Adrenal gland (tissue), 12 donors: ENCODE measurements around the gene TSSK1B. TPM values are rescaled to one million over a fixed set of nuclear protein-coding genes. Genes with fewer than 3 reads are reported as not detected.

ENCODE experiments used
- DNase-seq, 7 donors: peaks; one replicate each; pipeline ENCODE4 v3.0.0-alpha.2; 2019 to 2020
- H3K27ac ChIP-seq, 5 donors: fragments of 200-600 bp; sonication (generic) in 4 of 5; 1 replicate in 3 of 5; 2 replicates in 2 of 5; pipeline versions ENCODE4 v1.5.1 to v1.8.0; 2016 to 2020; ENCODE audit warnings: mild to moderate bottlenecking in 1 of 5
- H3K27me3 ChIP-seq: fragments of 200-600 bp; 2 replicates; pipeline ENCODE4 v1.8.0; 2021
- H3K36me3 ChIP-seq, 2 donors: fragments of 200-600 bp; replicated peaks in 1 of 2; 1 replicate in 1 of 2; 2 replicates in 1 of 2; pipeline versions ENCODE4 v1.5.1 to v1.8.0; 2018 to 2022
- H3K4me1 ChIP-seq, 2 donors: fragments of 200-600 bp; replicated peaks in 1 of 2; 1 replicate in 1 of 2; 2 replicates in 1 of 2; pipeline versions ENCODE4 v1.5.1 to v1.8.0; 2018 to 2021
- H3K4me3 ChIP-seq, 4 donors: fragments of 200-600 bp; sonication (generic) in 3 of 4; one replicate each; pipeline ENCODE4 v1.5.1; 2016 to 2018
- H3K9me3 ChIP-seq, 3 donors: fragments of 200-600 bp; sonication (generic) in 1 of 3; replicated peaks in 1 of 3; 1 replicate in 2 of 3; 2 replicates in 1 of 3; pipeline versions ENCODE4 v1.5.1 to v1.8.0; 2016 to 2021
- POLR2A ChIP-seq, 2 donors: fragments of 450-650 bp; IDR thresholded peaks; one replicate each; pipeline ENCODE4 v1.6.1; 2017; ENCODE audit warnings: antibody characterized with exemption in 2 of 2, mild to moderate bottlenecking in 2 of 2, moderate library complexity in 1 of 2
- WGBS, 4 donors: extraction: QIAGEN DNeasy Blood & Tissue Kit in 2 of 4; methylation state at CpG; one replicate each; pipeline versions ENCODE4 v1.1.5 to v1.1.7; 2013 to 2017; 5-methylcytosine and 5-hydroxymethylcytosine counted together
- intact Hi-C, 2 donors: fragments of 100-400 bp; cut with DNase I; formaldehyde crosslinking; loops; one replicate each; pipeline versions ENCODE4 v1.14.1 to v1.15.0; 2022 to 2023
- polyA plus RNA-seq, 3 donors: library from polyadenylated mRNA; stranded (reverse); fragments of 200-250 nt in 2 of 3; fragments of 350-450 nt in 1 of 3; fragmentation: Illumina TruSeq in 1 of 3; extraction: RNeasy Lipid Tissue Mini Kit (QIAGEN cat#74804) in 1 of 3; gene quantifications; one replicate each; pipeline ENCODE4 v1.2.3, GENCODE V29; 2013 to 2014
- total RNA-seq, 9 donors: library from RNA; depleted of rRNA in 4 of 9; stranded (reverse); fragments of >200 nt in 4 of 9; fragments of 120-200 nt in 1 of 9; fragmentation: NEBNext Ultra II Directional in 1 of 9; extraction: Animal tissue kit (Norgen Biotek cat#: 25700) in 1 of 9; gene quantifications; one replicate each; pipeline versions ENCODE4 v1.1.0 to v1.2.4, GENCODE V29; 2013 to 2023
- TF ChIP-seq, protein P1 (sequence below), 6 experiments: fragments of 450-650 bp in 4 of 6; fragments of 200-600 bp in 2 of 6; sonication (generic) in 1 of 6; IDR thresholded peaks; 1 replicate in 5 of 6; 2 replicates in 1 of 6; pipeline versions ENCODE4 v1.5.1 to v1.8.0; 2016 to 2021; ENCODE audit warnings: antibody characterized with exemption in 6 of 6, mild to moderate bottlenecking in 2 of 6, moderate library complexity in 1 of 6
- donor health status: healthy with polysubstance abuse.
- donor health status: Bipolar disorder and iron deficiency.
- donor health status: DM: yes; HTN: yes; CAD: no.
- donor health status: DM: no; HTN: no; CAD: no.
- donor health status: DM: no; HTN: no; CAD: no.
- donor health status: DM: yes; HTN: yes; CAD: no.

TSSK1B gene
- total and polyA plus RNA-seq, 12 donors, result 0.17 TPM; not detected in 11

DNA sequence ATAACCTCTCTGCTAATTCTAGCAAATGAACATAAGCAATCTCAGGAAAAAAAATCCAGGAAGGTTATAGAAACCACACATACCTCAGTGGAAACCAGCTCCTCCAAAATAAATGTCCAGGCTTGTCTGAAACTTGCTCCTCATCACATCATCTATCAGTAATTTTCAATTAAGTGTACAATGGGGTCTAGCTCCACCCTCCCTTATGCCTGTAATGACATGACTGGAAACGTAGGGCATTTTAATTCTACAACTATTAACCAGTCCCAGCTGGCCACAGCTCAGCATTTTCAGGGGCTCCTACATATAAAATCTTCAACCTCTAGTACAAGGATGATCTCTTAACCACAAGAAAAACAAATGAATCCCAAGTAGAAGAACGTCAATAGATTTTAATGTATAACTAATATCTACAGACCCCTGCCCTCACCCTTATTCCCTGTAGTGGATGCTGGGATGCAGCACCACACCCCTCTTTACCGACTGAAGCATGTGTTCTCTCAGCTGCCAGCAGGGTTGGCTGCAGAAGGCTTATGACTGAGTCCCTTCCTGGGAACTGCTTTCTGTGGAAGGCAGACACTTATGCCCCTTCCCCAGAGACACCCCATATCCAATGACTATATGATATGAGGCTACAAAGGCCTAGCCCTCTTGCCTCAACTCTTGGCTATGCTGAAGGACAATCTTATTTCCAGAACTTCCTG lies 6.8 kb downstream of the TSSK1B start:
- H3K36me3 ChIP-seq, result no peaks in the 10 kb centered on the region

DNA sequence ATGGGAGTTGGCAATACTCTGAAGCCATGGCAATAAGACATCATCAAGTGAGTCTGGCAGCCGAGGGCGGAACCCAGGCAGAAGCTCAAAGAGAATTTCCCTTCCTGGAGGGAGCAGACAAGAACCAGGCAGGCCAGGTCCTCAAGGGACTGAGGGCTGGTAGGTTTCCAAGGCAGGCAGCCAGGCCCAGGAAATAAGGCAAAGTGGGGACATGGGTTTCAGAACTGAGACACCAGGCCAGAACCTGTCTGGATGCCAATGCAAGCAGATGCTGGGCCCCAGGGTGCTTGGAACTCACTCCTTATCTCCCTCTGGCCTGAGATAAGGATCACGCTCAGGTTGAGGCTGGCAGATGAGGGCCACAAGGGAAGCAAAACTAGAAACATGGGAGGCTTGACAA lies 8.9 kb downstream of the TSSK1B start:
- TF ChIP-seq POLR2A (IDR thresholded peaks at IDR 0.05), result no peak
- TF ChIP-seq, protein P1, sequence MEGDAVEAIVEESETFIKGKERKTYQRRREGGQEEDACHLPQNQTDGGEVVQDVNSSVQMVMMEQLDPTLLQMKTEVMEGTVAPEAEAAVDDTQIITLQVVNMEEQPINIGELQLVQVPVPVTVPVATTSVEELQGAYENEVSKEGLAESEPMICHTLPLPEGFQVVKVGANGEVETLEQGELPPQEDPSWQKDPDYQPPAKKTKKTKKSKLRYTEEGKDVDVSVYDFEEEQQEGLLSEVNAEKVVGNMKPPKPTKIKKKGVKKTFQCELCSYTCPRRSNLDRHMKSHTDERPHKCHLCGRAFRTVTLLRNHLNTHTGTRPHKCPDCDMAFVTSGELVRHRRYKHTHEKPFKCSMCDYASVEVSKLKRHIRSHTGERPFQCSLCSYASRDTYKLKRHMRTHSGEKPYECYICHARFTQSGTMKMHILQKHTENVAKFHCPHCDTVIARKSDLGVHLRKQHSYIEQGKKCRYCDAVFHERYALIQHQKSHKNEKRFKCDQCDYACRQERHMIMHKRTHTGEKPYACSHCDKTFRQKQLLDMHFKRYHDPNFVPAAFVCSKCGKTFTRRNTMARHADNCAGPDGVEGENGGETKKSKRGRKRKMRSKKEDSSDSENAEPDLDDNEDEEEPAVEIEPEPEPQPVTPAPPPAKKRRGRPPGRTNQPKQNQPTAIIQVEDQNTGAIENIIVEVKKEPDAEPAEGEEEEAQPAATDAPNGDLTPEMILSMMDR (IDR thresholded peaks at IDR 0.05), result no peak
- intact Hi-C loops, result no loop called here
- Histone ChIP-seq H3K36me3 (no peaks in the 10 kb centered on the region), H3K4me1 (no peaks in the 10 kb centered on the region), H3K4me3 (no peak overlapping the region), H3K27me3 (no peaks in the 10 kb centered on the region), H3K9me3 (no peaks in the 10 kb centered on the region), H3K27ac (no peak overlapping the region)
- no peak for DNase-seq
- 81 to 96% (median 92%) methylated on average over 2 to 3 of the region's 3 CpGs for WGBS, 4 donors

More for the DNA sequence above, 6.8 kb downstream of the TSSK1B start:
- Histone ChIP-seq H3K4me3 (no peak overlapping the region), H3K4me1 (no peaks in the 10 kb centered on the region), H3K27me3 (no peaks in the 10 kb centered on the region), H3K27ac (no peak overlapping the region), H3K9me3 (no peaks in the 10 kb centered on the region)
- TF ChIP-seq, protein P1 (IDR thresholded peaks at IDR 0.05), result no peak
- no peak for TF ChIP-seq POLR2A (IDR thresholded peaks at IDR 0.05)
- WGBS, 4 donors, result 72 to 90% (median 76%) methylated on average over 3 of the region's 3 CpGs
- intact Hi-C loops, result no loop called here
- DNase-seq, result no peak

GRCh38 chr5:113421693-113422092 lies 13.1 kb downstream of the TSSK1B start:
- 67 to 87% (median 80%) methylated on average over 2 of the region's 2 CpGs for WGBS, 4 donors
- intact Hi-C loops, result no loop called here
- Histone ChIP-seq H3K4me3 (no peak overlapping the region), H3K9me3 (no peaks in the 10 kb centered on the region), H3K27ac (no peak overlapping the region), H3K36me3 (no peaks in the 10 kb centered on the region), H3K4me1 (no peaks in the 10 kb centered on the region), H3K27me3 (no peaks in the 10 kb centered on the region)
- no peak for DNase-seq
- TF ChIP-seq POLR2A (IDR thresholded peaks at IDR 0.05), result no peak
- TF ChIP-seq, protein P1 (IDR thresholded peaks at IDR 0.05), result no peak

DNA sequence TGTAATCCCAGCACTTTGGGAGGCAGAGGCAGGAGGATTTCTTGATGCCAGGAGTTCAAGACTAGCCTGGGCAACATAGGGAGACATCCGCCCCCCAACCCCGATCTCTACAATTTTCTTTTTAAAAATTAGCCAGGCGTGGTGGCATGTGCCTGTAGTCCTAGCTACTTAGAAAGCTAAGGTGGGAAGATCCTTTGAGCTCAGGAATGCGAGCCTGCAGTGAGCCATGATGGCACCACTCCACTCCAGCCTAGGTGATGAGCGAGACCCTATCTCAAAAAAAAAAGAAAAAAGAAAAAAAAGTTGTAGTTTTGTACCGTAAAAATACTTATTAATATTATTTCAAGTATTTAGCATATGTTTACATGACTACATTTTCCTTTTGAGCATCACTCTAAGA lies 29.3 kb downstream of the TSSK1B start:
- no peaks in the 10 kb centered on the region for H3K4me1 ChIP-seq
- no peak for DNase-seq
- no peak overlapping the region for H3K4me3 ChIP-seq
- 85 to 90% (median 88%) methylated on average over 6 of the region's 6 CpGs for WGBS, 4 donors
- intact Hi-C loops, result no loop called here
- H3K36me3 ChIP-seq, result no peaks in the 10 kb centered on the region
- TF ChIP-seq, protein P1 (IDR thresholded peaks at IDR 0.05), result no peak
- TF ChIP-seq POLR2A (IDR thresholded peaks at IDR 0.05), result no peak
- no peaks in the 10 kb centered on the region for H3K27me3 ChIP-seq
- no peaks in the 10 kb centered on the region for H3K9me3 ChIP-seq
- no peak overlapping the region for H3K27ac ChIP-seq
